HG02759 (cell line): ENCODE results near the gene LIPE.

ENCODE experiments used
- ATAC-seq: cut with Tn5 transposase; IDR thresholded peaks from one replicate; pipeline ENCODE4 v1.9.1; 2021; ENCODE audit warnings: mild to moderate bottlenecking, moderate library complexity; ENCODE audit not compliant: unreplicated experiment

LIPE gene

DNA sequence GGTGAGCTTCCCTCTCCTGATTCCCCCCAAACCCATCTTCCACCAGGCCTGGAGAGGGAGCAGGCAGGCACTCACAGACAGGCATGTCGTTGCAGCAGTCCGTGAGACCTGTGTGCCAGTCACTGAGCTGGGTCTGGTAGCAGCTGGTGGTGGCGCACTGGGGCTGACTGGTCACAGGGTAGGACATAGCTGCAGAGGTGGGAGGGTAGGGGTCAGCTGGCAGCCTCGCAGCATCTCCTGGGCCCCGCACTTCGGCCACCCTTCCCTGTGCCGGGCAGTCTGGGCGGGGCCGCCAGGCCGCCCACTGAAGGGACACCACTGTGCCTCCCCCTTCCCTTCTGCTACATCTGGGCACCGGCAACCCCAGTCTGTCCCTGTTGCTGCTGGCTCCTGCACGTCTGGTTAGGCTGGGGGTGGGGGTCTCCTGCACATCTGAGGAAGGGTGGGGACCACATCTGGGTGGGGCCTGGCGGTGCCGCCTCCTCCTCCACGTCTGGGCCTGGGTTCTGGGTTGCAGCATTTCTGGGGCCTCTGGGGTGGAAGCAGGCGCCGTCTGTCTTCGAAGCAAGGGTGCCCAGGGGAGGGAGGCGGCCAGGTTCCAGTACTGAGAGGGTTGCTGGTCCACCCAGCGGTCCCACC lies 38.2 kb downstream of the LIPE start:
- ATAC-seq: no peak

DNA sequence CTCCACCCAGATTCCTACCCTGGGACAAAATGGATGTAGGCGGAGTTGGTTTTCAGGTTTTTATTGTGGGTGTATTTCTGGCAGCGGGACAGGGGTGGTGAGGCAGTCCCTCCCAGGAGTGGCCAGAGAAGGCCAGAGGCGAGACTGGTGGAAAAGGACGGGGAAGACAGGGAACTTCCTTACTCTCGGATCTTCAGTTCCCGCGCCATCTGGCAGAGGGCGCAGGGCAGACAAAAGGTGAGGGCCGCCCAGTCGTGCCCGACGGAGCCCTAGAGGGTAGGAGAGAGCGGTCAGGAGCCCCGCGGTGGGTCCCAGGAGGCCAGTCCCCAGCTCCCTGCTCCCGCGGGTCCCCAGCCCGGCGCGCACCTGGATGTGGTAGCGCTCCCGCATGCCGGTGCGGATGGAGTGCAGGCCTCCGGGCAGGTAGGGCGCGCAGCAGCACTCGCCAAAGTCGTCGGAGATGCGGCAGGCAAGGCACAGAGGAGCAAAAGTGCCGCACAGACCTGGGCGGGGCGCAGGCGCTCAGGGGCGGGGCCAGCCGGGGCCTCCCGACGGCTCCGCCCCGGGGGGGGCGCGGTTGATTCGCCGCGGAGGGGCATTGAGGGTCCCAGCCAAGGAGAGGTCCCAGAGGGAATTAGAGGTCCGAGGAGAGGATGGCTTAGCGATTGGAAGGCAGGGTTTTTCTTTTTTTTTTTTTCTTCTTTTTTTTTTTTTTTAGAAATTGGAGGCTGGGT lies 40.0 kb downstream of the LIPE start:
- ATAC-seq: peak; percentile 54

- ATAC-seq: no peak
Measured at GRCh38 chr19:42380155-42380554, 47.0 kb downstream of the LIPE start.

DNA sequence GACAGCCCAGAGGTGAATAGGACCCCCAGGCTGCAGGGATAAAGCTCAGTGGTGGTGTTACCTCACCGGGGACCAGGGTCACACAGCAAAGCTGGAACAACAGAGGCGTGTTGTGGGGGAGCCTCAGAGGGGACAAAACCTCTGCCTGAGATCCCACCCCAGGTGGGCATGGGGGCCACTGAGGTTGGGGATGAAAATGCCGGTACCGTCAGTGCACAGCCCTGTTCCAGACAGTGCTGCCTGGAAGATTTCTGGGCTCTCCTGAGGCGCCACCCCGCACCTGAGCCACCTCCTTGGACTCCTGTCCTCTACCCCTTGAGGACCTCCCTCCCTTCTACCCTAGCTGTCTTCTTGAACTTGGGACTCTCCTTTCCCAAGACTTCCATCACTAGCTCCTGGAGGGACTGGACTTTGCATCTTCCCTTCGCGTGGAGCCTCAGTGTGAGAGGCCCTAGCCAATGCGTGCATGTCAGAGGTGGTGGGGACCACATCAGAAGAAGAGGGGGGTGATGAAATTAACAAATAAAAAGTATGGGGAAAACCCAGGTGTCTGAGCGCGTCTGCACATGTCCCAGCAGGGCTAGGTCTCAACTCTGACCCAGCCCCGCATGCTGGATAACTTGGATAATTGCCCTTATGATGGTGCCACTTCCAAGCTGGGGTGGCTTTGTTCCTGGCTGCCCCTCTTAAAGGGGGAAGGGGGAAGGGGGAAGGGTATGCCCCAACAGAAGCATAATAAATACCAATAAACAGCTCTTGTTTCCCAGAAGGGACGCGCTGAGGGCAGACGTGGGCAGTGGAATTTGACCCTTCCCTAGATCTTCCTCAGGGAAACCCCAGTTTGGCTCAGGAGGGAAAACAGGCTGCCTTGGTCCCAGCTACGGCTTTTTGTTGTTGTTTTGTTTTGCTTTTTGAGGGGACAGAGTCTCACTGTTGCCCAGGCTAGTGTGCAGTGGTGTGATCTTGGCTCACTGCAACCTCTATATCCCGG lies 48.7 kb downstream of the LIPE start:
- no peak for ATAC-seq

- ATAC-seq: no peak
Measured at GRCh38 chr19:42376177-42376555, 51.0 kb downstream of the LIPE start.

GRCh38 chr19:42375415-42376176 lies 51.6 kb downstream of the LIPE start:
- ATAC-seq: no peak

GRCh38 chr19:42374826-42375376 lies 52.3 kb downstream of the LIPE start:
- no peak for ATAC-seq

- no peak for ATAC-seq
Measured at GRCh38 chr19:42370626-42371175, 56.5 kb downstream of the LIPE start.

DNA sequence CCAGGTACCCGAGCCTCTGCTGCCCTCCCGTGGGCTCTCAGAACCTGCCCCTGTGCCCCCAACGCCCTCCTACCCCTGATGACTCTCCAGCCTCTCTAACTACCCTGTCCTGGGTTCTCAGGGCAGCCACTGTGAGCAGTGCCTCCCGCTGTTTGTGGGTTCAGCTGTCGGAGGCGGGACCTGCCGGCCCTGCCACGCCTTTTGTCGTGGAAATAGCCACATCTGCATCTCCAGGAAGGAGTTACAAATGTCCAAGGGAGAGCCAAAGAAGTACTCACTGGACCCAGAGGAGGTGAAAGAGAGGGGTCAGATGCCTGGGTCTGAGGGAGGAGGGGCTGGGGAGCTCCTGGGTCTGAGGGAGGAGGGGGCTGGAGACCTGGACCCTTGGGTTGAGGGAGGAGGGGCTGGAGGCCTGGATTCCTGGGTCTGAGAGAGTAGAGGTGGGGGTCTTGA lies 57.1 kb downstream of the LIPE start:
- ATAC-seq: no peak

GRCh38 chr19:42369433-42370067 lies 57.6 kb downstream of the LIPE start:
- ATAC-seq: no peak

DNA sequence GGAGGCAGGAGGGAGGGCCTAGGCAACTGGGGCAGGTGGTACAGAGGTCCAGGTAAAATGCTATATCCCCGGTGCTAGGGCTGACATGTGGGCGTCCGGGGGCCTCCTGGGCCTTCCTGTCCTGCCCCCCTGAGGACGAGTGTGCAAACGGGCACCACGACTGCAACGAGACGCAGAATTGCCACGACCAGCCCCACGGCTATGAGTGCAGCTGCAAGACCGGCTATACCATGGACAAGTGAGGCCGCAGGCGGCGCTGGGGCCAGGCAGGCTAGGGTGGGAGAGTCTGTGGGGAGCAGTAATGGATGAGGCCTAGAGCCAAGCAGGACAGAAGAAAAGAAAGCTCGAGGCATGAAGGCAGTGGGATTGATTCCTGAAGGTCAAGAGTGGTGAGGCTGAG lies 58.4 kb downstream of the LIPE start:
- no peak for ATAC-seq

- no peak for ATAC-seq
Measured at GRCh38 chr19:42368360-42368759, 58.8 kb downstream of the LIPE start.

- no peak for ATAC-seq
Measured at GRCh38 chr19:42367929-42368328, 59.3 kb downstream of the LIPE start.

GRCh38 chr19:42366673-42367072 lies 60.5 kb downstream of the LIPE start:
- ATAC-seq: no peak

GRCh38 chr19:42363614-42364346 lies 63.4 kb downstream of the LIPE start:
- ATAC-seq: no peak

DNA sequence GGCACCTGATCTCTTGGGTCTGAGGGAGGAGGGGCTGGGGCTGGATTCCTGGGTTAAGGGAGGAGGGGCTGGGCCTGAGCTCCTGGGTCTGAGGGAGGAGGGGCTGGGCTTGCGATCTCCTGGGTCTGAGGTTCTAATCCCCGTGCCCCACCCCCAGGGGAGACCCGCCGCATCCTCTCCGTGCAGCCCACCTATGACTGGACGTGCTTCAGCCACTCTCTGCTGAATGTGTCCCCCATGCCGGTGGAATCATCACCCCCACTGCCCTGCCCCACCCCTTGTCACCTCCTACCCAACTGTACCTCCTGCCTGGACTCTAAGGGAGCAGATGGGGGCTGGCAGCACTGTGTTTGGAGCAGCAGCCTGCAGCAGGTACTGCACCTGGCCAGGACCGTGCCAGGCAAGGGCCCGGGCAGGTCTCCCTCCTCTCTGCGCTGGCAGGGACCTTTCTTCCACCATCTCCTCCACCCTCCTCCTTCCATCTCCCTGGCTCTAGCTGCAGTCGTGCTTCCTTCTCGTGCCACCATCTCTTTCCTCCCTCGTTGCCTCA lies 64.2 kb downstream of the LIPE start:
- no peak for ATAC-seq

GRCh38 chr19:42362342-42362741 lies 64.8 kb downstream of the LIPE start:
- no peak for ATAC-seq

- ATAC-seq: no peak
Measured at GRCh38 chr19:42361545-42361910, 65.7 kb downstream of the LIPE start.
